Kidney (tissue), 14 donors: ENCODE measurements around the gene RPLP2. TPM values are rescaled to one million over a fixed set of nuclear protein-coding genes. Genes with fewer than 3 reads are reported as not detected.

Experiments used
- DNase-seq, 5 donors: peaks; one replicate each; pipeline ENCODE4 v3.0.0-alpha.2; 2013 to 2020
- FAIRE-seq: peaks from 2 replicates; lab custom pipeline; 2012; peaks lifted over from hg19 to GRCh38; lab: Jason Lieb, UNC
- H3K27ac ChIP-seq, 2 donors: one replicate each; pipeline ENCODE4 v1.7.0; 2013; ENCODE audit warnings: low read depth in 2 of 2, low read length in 2 of 2, inconsistent platforms in 1 of 2
- H3K27me3 ChIP-seq: one replicate; pipeline ENCODE4 v1.7.1; 2013; ENCODE audit warnings: low read length, inconsistent platforms; ENCODE audit not compliant: control insufficient read depth, insufficient read depth
- H3K36me3 ChIP-seq, 3 donors: one replicate each; pipeline versions ENCODE4 v1.7.0 to v1.7.1; 2013; ENCODE audit warnings: low read length in 3 of 3, control low read depth in 1 of 3, inconsistent platforms in 1 of 3; ENCODE audit not compliant: insufficient read depth in 3 of 3, control insufficient read depth in 2 of 3
- H3K4me1 ChIP-seq, 3 donors: one replicate each; pipeline versions ENCODE4 v1.7.0 to v1.7.1; 2013; ENCODE audit warnings: low read length in 3 of 3, inconsistent platforms in 1 of 3, low read depth in 1 of 3; ENCODE audit not compliant: control insufficient read depth in 2 of 3, insufficient read depth in 2 of 3
- H3K4me3 ChIP-seq, 3 donors: one replicate each; pipeline versions ENCODE4 v1.7.0 to v1.8.1; 2013; ENCODE audit warnings: low read length in 3 of 3, control low read depth in 1 of 3, inconsistent platforms in 1 of 3
- H3K9ac ChIP-seq, 3 donors: one replicate each; pipeline versions ENCODE4 v1.7.0 to v1.7.1; 2013; ENCODE audit warnings: low read length in 3 of 3, control low read depth in 1 of 3, inconsistent platforms in 1 of 3
- H3K9me3 ChIP-seq, 3 donors: one replicate each; pipeline versions ENCODE4 v1.7.0 to v1.7.1; 2013; ENCODE audit warnings: low read length in 3 of 3, control low read depth in 1 of 3, inconsistent platforms in 1 of 3; ENCODE audit not compliant: control insufficient read depth in 2 of 3, insufficient read depth in 1 of 3
- intact Hi-C: fragments of 100-400 bp; cut with DNase I; formaldehyde crosslinking; loops from one replicate; pipeline ENCODE4 v1.11.1; 2022
- polyA plus RNA-seq: library from polyadenylated mRNA; stranded (reverse); fragments of 350-450 nt; fragmentation: Illumina TruSeq; extraction: RNeasy Lipid Tissue Mini Kit (QIAGEN cat#74804); gene quantifications from one replicate; pipeline ENCODE4 v1.2.3, GENCODE V29; 2014; ENCODE audit warnings: low read depth, low replicate concordance; ENCODE audit not compliant: insufficient read depth
- total RNA-seq: library from RNA; stranded (reverse); fragmentation: NEBNext Ultra II Directional; extraction: Animal tissue kit (Norgen Biotek cat#: 25700); gene quantifications from one replicate; pipeline ENCODE4 v1.2.1, GENCODE V29; 2021
- TF ChIP-seq, protein P1 (sequence below): IDR thresholded peaks from 3 replicates; pipeline ENCODE4 v1.5.1; 2012; ENCODE audit warnings: mild to moderate bottlenecking, moderate library complexity, borderline replicate concordance; ENCODE audit not compliant: insufficient read depth; ENCODE audit errors: extremely low read depth
- donor health status: control.
- donor health status: control.
- donor health status: control.
- donor health status: control.
- donor health status: control.
- donor health status: DM: yes; HTN: yes; CAD: no.
- donor health status: Normal renal cell carcinoma (clear cell type).

The RPLP2 gene
- total and polyA plus RNA-seq, 2 donors from 2014 or later: 1,544 to 1,997 TPM

- DNase-seq (no peak), FAIRE-seq (no peak)
- Histone ChIP-seq H3K9ac (no peak overlapping the region), H3K27me3 (no peaks in the 10 kb centered on the region), H3K36me3 (peaks cover 0 to 25% (median 13%) of the 10 kb centered on the region in 3 donors), H3K4me1 (peaks cover 0 to 2% (median 0%) of the 10 kb centered on the region in 3 donors), H3K27ac (no peak overlapping the region), H3K9me3 (no peaks in the 10 kb centered on the region), H3K4me3 (no peak overlapping the region)
- intact Hi-C loops: no loop called here
- TF ChIP-seq, protein P1, sequence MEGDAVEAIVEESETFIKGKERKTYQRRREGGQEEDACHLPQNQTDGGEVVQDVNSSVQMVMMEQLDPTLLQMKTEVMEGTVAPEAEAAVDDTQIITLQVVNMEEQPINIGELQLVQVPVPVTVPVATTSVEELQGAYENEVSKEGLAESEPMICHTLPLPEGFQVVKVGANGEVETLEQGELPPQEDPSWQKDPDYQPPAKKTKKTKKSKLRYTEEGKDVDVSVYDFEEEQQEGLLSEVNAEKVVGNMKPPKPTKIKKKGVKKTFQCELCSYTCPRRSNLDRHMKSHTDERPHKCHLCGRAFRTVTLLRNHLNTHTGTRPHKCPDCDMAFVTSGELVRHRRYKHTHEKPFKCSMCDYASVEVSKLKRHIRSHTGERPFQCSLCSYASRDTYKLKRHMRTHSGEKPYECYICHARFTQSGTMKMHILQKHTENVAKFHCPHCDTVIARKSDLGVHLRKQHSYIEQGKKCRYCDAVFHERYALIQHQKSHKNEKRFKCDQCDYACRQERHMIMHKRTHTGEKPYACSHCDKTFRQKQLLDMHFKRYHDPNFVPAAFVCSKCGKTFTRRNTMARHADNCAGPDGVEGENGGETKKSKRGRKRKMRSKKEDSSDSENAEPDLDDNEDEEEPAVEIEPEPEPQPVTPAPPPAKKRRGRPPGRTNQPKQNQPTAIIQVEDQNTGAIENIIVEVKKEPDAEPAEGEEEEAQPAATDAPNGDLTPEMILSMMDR: no peak
These were observed 42.5 kb upstream of the RPLP2 start for GRCh38 chr11:767238-767637.

DNA sequence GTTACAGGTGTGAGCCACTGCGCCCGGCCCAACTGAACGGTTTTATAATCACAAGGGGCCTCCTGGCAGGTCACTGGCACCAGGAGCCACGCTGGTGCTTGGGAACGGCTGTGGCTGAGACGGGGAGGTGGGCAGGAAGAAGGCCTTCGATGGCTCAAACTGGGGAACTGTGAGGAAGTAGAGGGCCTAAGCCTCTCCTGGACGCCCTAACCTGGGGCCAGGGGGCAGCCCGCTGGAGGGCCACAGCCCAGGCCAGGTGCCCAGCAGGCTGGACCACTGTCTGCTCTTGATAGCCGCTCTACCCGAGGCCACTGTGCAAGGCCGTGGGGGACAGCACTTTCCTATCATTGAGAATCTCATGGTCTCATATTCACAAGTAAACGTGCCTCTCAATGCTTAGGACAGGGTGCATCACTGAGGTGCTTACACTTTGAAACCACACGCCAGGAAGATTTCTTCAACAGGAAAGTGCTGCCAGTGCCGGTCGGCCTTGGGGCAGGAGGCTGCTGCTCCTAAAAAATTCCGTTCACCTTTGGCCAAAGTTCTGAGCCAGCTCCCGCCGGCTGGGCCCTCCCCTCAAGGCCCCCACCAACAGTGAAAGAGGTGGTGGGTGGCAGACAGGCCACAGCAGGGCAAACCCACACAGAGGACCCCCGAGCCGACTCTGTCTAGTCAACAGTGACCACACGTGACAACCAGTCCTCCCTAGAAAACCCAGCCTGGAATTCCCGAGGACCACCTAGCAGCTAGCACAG, 39.7 kb upstream of the RPLP2 start:
- no peak overlapping the region for H3K4me3 ChIP-seq
- intact Hi-C loops: no loop called here
- H3K4me1 ChIP-seq: no peaks in the 10 kb centered on the region
- H3K9ac ChIP-seq: no peak overlapping the region
- H3K27ac ChIP-seq: no peak overlapping the region
- H3K9me3 ChIP-seq: no peaks in the 10 kb centered on the region
- H3K27me3 ChIP-seq: no peaks in the 10 kb centered on the region
- DNase-seq (no peak), FAIRE-seq (no peak)
- peaks cover 0 to 13% (median 9%) of the 10 kb centered on the region in 3 donors for H3K36me3 ChIP-seq
- TF ChIP-seq, protein P1: no peak

GRCh38 chr11:770642-771616, 38.8 kb upstream of the RPLP2 start:
- FAIRE-seq (no peak), DNase-seq (peak in 1 of 5 donors; percentile 70)
- Histone ChIP-seq H3K36me3 (peaks cover 0 to 13% (median 9%) of the 10 kb centered on the region in 3 donors), H3K27ac (no peak overlapping the region), H3K9ac (no peak overlapping the region), H3K4me1 (peaks cover 0 to 3% (median 0%) of the 10 kb centered on the region in 3 donors), H3K27me3 (no peaks in the 10 kb centered on the region), H3K4me3 (no peak overlapping the region), H3K9me3 (no peaks in the 10 kb centered on the region)
- intact Hi-C loops: no loop called here
- TF ChIP-seq, protein P1: no peak
